Parathyroid adenoma (tissue), 2 donors: Measurements from ENCODE around the gene BMP10.
A peak's percentile ranks its signal among the peaks of the same experiment; 100 is the strongest.
"Not testable (repeated sequence)": the region's sequence is repeated elsewhere in the genome, so short reads cannot be mapped to it uniquely, and the experiment has no call there.

ENCODE experiments used
- H2AFZ ChIP-seq: fragments of 300-600 bp; sonication (generic); one replicate; pipeline ENCODE4 v1.7.0; 2017; ENCODE audit warnings: antibody characterized with exemption, mild to moderate bottlenecking
- H3K27ac ChIP-seq: fragments of 300-600 bp; sonication (generic); one replicate; pipeline ENCODE4 v1.7.0; 2017
- H3K27me3 ChIP-seq: fragments of 300-600 bp; sonication (generic); one replicate; pipeline ENCODE4 v1.7.0; 2017; ENCODE audit warnings: low read length; ENCODE audit not compliant: control insufficient read depth, insufficient read depth
- H3K36me3 ChIP-seq: fragments of 300-600 bp; sonication (generic); one replicate; pipeline ENCODE4 v1.7.0; 2017; ENCODE audit warnings: low read length; ENCODE audit not compliant: control insufficient read depth, insufficient read depth
- H3K4me1 ChIP-seq: fragments of 300-600 bp; sonication (generic); one replicate; pipeline ENCODE4 v1.7.0; 2017; ENCODE audit warnings: control low read depth
- H3K4me2 ChIP-seq: fragments of 300-600 bp; sonication (generic); one replicate; pipeline ENCODE4 v1.7.0; 2017; ENCODE audit warnings: low read length
- H3K4me3 ChIP-seq: fragments of 300-600 bp; sonication (generic); one replicate; pipeline ENCODE4 v1.7.0; 2017; ENCODE audit warnings: low read depth, low read length
- H3K79me2 ChIP-seq: fragments of 300-600 bp; sonication (generic); one replicate; pipeline ENCODE4 v1.7.0; 2017; ENCODE audit warnings: control low read depth
- H3K9ac ChIP-seq: fragments of 300-600 bp; sonication (generic); one replicate; pipeline ENCODE4 v1.7.0; 2017; ENCODE audit warnings: mild to moderate bottlenecking
- H3K9me3 ChIP-seq: fragments of 300-600 bp; sonication (generic); one replicate; pipeline ENCODE4 v1.7.0; 2017; ENCODE audit warnings: low read length; ENCODE audit not compliant: control insufficient read depth
- CTCF ChIP-seq: fragments of 300-600 bp; sonication (generic); IDR thresholded peaks from one replicate; pipeline ENCODE4 v1.7.0; 2017; ENCODE audit warnings: antibody characterized with exemption, mild to moderate bottlenecking
- donor health status: primary hyperparathyroidism.

The BMP10 gene

GRCh38 chr2:68901199-68901514 lies 30.0 kb upstream of the BMP10 start:
- no peak overlapping the region for H3K9ac ChIP-seq
- H3K27ac ChIP-seq, result no peak overlapping the region
- no peaks in the 10 kb centered on the region for H3K9me3 ChIP-seq
- no peaks in the 10 kb centered on the region for H3K27me3 ChIP-seq
- H2AFZ ChIP-seq, result no peak overlapping the region
- no peaks in the 10 kb centered on the region for H3K36me3 ChIP-seq
- TF ChIP-seq CTCF, result no peak
- H3K4me1 ChIP-seq, result no peaks in the 10 kb centered on the region
- H3K4me3 ChIP-seq, result no peak overlapping the region
- no peaks in the 10 kb centered on the region for H3K79me2 ChIP-seq
- H3K4me2 ChIP-seq, result no peak overlapping the region

- Histone ChIP-seq H3K9ac (no peak overlapping the region), H3K4me1 (no peaks in the 10 kb centered on the region), H3K36me3 (no peaks in the 10 kb centered on the region), H3K27me3 (no peaks in the 10 kb centered on the region), H3K9me3 (no peaks in the 10 kb centered on the region), H3K27ac (no peak overlapping the region), H2AFZ (no peak overlapping the region), H3K79me2 (no peaks in the 10 kb centered on the region), H3K4me2 (no peak overlapping the region), H3K4me3 (no peak overlapping the region)
- TF ChIP-seq CTCF, result no peak
These were observed 29.4 kb upstream of the BMP10 start for GRCh38 chr2:68900496-68901198.

- H3K36me3 ChIP-seq, H3K79me2 ChIP-seq, H3K4me2 ChIP-seq, H3K27ac ChIP-seq, H3K9me3 ChIP-seq, H3K4me3 ChIP-seq, H3K9ac ChIP-seq, H3K27me3 ChIP-seq, H2AFZ ChIP-seq, H3K4me1 ChIP-seq: not testable (repeated sequence)
These were observed 24.8 kb upstream of the BMP10 start for GRCh38 chr2:68895981-68896380.

- Histone ChIP-seq H3K4me2 (peak overlapping the region; percentile 40), H3K79me2 (no peaks in the 10 kb centered on the region), H3K4me1 (peaks cover 5% of the 10 kb centered on the region), H3K27ac (no peak overlapping the region), H3K27me3 (no peaks in the 10 kb centered on the region), H2AFZ (no peak overlapping the region), H3K9me3 (no peaks in the 10 kb centered on the region), H3K9ac (no peak overlapping the region), H3K4me3 (no peak overlapping the region), H3K36me3 (no peaks in the 10 kb centered on the region)
- no peak for TF ChIP-seq CTCF
These were observed 18.3 kb upstream of the BMP10 start for GRCh38 chr2:68889500-68889899.

- Histone ChIP-seq H3K4me2 (peak overlapping the region; percentile 40), H3K27ac (no peak overlapping the region), H3K27me3 (no peaks in the 10 kb centered on the region), H3K4me1 (peaks cover 5% of the 10 kb centered on the region), H3K9ac (no peak overlapping the region), H3K79me2 (no peaks in the 10 kb centered on the region), H3K9me3 (no peaks in the 10 kb centered on the region), H3K4me3 (no peak overlapping the region), H3K36me3 (no peaks in the 10 kb centered on the region), H2AFZ (no peak overlapping the region)
- no peak for TF ChIP-seq CTCF
These were observed 17.8 kb upstream of the BMP10 start for GRCh38 chr2:68889021-68889420.
